ENCODE data around the gene BZW2.

GRCh38 chr7:16732828-16733227 is 86.8 kb downstream of the BZW2 start:
- TF ChIP-seq, protein P1, sequence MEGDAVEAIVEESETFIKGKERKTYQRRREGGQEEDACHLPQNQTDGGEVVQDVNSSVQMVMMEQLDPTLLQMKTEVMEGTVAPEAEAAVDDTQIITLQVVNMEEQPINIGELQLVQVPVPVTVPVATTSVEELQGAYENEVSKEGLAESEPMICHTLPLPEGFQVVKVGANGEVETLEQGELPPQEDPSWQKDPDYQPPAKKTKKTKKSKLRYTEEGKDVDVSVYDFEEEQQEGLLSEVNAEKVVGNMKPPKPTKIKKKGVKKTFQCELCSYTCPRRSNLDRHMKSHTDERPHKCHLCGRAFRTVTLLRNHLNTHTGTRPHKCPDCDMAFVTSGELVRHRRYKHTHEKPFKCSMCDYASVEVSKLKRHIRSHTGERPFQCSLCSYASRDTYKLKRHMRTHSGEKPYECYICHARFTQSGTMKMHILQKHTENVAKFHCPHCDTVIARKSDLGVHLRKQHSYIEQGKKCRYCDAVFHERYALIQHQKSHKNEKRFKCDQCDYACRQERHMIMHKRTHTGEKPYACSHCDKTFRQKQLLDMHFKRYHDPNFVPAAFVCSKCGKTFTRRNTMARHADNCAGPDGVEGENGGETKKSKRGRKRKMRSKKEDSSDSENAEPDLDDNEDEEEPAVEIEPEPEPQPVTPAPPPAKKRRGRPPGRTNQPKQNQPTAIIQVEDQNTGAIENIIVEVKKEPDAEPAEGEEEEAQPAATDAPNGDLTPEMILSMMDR (IDR thresholded peaks at IDR 0.05), result no peak
- TF ChIP-seq POLR2AphosphoS5 (IDR thresholded peaks at IDR 0.05; ENCODE audit: low read depth, low read length) (no peak), SIN3A (IDR thresholded peaks at IDR 0.05; ENCODE audit: borderline replicate concordance, insufficient read depth, low read depth, low read length) (no peak)

All from Panc1 (cell line).